ENCODE measurements around the gene TBXAS1.

DNA sequence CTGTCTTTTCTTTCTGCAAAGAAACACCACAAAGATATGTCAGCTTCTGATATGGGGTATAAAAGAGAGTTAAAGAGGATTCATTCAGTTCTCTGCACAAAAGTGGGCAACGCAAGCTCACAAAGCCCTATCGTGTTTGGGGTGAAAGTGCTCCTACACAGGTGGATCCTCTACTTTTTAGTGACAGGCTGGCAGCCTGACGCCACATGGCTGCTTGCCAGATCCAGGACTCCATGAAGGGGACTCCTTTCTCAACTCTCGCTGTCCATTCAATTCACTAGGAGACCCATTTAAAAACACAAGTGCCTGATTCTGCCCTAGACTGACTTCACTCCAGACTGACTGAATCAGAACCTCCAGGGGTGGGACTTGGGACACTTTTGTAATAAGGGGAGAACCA lies 225.7 kb downstream of the TBXAS1 start:
- TF ChIP-seq, protein P1, sequence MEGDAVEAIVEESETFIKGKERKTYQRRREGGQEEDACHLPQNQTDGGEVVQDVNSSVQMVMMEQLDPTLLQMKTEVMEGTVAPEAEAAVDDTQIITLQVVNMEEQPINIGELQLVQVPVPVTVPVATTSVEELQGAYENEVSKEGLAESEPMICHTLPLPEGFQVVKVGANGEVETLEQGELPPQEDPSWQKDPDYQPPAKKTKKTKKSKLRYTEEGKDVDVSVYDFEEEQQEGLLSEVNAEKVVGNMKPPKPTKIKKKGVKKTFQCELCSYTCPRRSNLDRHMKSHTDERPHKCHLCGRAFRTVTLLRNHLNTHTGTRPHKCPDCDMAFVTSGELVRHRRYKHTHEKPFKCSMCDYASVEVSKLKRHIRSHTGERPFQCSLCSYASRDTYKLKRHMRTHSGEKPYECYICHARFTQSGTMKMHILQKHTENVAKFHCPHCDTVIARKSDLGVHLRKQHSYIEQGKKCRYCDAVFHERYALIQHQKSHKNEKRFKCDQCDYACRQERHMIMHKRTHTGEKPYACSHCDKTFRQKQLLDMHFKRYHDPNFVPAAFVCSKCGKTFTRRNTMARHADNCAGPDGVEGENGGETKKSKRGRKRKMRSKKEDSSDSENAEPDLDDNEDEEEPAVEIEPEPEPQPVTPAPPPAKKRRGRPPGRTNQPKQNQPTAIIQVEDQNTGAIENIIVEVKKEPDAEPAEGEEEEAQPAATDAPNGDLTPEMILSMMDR (IDR thresholded peaks at IDR 0.05; ENCODE audit: low read depth, low read length, poor library complexity, severe bottlenecking): no peak
- TF ChIP-seq EZH2phosphoT487 (IDR thresholded peaks at IDR 0.05; ENCODE audit: borderline replicate concordance, low read length): no peak

Data from DOHH2 (cell line).